A549 treated with AZD9567 at 1 μM for 4 hours (cell line): ENCODE results near the gene RBMY1J. TPM values are rescaled to one million over a fixed set of nuclear protein-coding genes. Genes with fewer than 3 reads are reported as not detected.

Experiments
- total RNA-seq: library from RNA; stranded (reverse); fragments of 200-300 nt; extraction: Qiagen RNA extraction; gene quantifications from 5 replicates; pipeline ENCODE4 v1.2.3, GENCODE V29; 2022; ENCODE audit not compliant: insufficient read depth

The RBMY1J gene
- not detected in 5 replicates for total RNA-seq

GRCh38 chrY:22403110-22403509, at the start of gene RBMY1J:
Gene RBMY1J (plus strand): TSS chrY:22403410. CDS start chrY:22405448, 2,038 bp downstream.

Other genes starting within 250 kb of the RBMY1J start
- gene RBMY1F, start 220.5 kb upstream of the RBMY1J start, total RNA-seq = not detected in 5 replicates